ENCODE data around the gene ERH. TPM values are rescaled to one million over a fixed set of nuclear protein-coding genes. Genes with fewer than 3 reads are reported as not detected.

Gene ERH
- total and polyA plus RNA-seq, 10 of the 15 experiments (the other 5 are each of a cell fraction or from before 2014, with no cell fraction given): 255 to 852 (median 382) TPM

DNA sequence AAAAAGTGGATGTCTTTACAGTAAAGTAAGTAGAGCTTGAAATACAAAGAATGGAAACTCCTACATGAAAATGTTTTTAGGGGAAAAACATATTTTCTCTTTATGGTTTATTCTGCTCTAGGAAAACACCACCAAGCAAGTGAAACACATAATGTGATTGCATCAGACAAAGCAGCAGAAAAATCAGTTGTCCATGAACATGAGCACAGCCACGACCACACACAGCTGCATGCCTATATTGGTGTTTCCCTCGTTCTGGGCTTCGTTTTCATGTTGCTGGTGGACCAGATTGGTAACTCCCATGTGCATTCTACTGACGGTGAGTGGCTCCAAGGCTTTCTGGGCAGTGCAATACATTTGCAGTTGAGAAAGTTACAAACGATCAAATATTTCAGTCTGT, 43.8 kb upstream of the ERH start (continued):
- TF ChIP-seq MTA3 (IDR thresholded peaks at IDR 0.05; ENCODE audit: borderline replicate concordance, low read length) (0 out of 2 replicates have a peak, but pooled peaks have one; percentile 55), NKRF (conservative IDR thresholded peaks at IDR 0.05) (no peak), ZBED1 (IDR thresholded peaks at IDR 0.05; ENCODE audit: borderline replicate concordance) (peak; percentile 57; the same call in 1 of the 2 replicates), IRF4 (IDR thresholded peaks at IDR 0.05; ENCODE audit: low read depth, low read length) (0 out of 2 replicates have a peak, but pooled peaks have one; percentile 58), HDAC2 (IDR thresholded peaks at IDR 0.05) (no peak), BHLHE40 (IDR thresholded peaks at IDR 0.05; ENCODE audit: borderline replicate concordance in 1 of 2, low read depth in 2 of 2, low read length in 1 of 2) (0 out of 4 replicates have a peak, but pooled peaks of 1 of the 2 experiments have one; percentile 21), ZBTB4 (CRISPR knock-in tag; IDR thresholded peaks at IDR 0.05) (no peak), NBN (IDR thresholded peaks at IDR 0.05) (no peak), SMC3 (IDR thresholded peaks at IDR 0.05; ENCODE audit: borderline replicate concordance, low read length) (peak; percentile 18; the same call in 1 of the 2 replicates), RUNX3 (IDR thresholded peaks at IDR 0.05; ENCODE audit: low read length) (peak; percentile 88), FOXM1 (IDR thresholded peaks at IDR 0.05; ENCODE audit: low read depth, low read length) (peak; percentile 48; the same call in 1 of the 2 replicates), ASH2L (IDR thresholded peaks at IDR 0.05; ENCODE audit: borderline replicate concordance, low read depth) (no peak), ZNF592 (IDR thresholded peaks at IDR 0.05) (no peak), CREM (IDR thresholded peaks at IDR 0.05; ENCODE audit: low read depth) (peak; percentile 59), CTCF (IDR thresholded peaks at IDR 0.05 in 2 of 3, conservative IDR thresholded peaks at IDR 0.05 in 1 of 3; ENCODE audit: control insufficient read depth in 2 of 3, extremely low read depth in 1 of 3, insufficient read depth in 1 of 3, low read depth in 3 of 3, low read length in 3 of 3) (no peak), ZSCAN29 (IDR thresholded peaks at IDR 0.05) (no peak), HSF1 (IDR thresholded peaks at IDR 0.05; ENCODE audit: low read depth, low read length) (no peak), CBX3 (IDR thresholded peaks at IDR 0.05; ENCODE audit: borderline replicate concordance, low read depth) (no peak)
